Measurements from ENCODE around the gene DR1. TPM values are rescaled to one million over a fixed set of nuclear protein-coding genes. Genes with fewer than 3 reads are reported as not detected.
"Not testable (repeated sequence)": the region's sequence is repeated elsewhere in the genome, so short reads cannot be mapped to it uniquely, and the experiment has no call there.

Gene DR1
- total RNA-seq, 2 donors from 2014 or later, result 73.6 to 74.1 TPM

DNA sequence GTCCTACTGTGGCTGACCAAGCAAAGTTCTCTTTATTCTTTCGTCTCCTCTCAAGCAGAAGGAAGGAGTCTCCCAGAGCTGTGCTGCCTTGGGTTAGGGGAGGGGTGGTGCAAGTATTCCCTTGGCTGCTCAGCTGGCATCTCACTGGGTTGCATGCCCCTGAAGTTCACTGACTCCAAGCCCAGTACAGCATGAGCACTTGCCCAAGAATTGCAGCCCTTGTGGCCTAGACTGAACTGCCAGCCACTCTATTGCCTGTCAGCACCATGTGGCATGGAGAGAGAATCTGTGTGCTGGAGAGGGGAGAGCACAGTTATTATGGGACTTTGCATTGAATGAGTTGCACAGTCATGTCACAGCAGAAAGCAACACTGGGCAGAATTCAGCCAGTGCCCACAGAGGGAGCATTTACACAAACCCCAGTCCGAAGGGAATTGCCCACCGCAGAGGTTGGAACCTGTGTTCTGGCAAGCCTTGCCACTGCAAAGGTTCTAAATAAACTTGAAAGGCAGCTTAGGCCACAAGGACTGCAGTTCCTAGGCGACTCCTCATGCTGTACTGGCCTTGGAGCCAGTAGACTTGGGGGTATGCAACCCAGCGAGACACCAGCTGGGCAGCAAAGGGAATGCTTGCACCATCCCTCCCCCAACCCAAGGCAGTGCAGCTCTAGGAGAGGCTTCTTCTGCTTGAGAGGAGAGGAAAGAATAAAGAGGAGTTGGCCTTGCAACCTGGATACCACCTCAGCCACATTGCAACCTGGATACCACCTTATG, 28.8 kb downstream of the DR1 start:
- Mint-ChIP-seq H3K4me1 (ENCODE audit: low read depth in 2 of 2) (peaks cover 0 to 3% of the 10 kb centered on the region in 2 donors), H3K27ac (no peak overlapping the region), H3K4me3 (no peak overlapping the region), H3K9me3 (peaks cover 15% of the 10 kb centered on the region), H3K27me3 (no peaks in the 10 kb centered on the region), H3K36me3 (peaks cover 16% of the 10 kb centered on the region)
- no peak for ATAC-seq
- DNase-seq (ENCODE audit: low spot score), result no peak

DNA sequence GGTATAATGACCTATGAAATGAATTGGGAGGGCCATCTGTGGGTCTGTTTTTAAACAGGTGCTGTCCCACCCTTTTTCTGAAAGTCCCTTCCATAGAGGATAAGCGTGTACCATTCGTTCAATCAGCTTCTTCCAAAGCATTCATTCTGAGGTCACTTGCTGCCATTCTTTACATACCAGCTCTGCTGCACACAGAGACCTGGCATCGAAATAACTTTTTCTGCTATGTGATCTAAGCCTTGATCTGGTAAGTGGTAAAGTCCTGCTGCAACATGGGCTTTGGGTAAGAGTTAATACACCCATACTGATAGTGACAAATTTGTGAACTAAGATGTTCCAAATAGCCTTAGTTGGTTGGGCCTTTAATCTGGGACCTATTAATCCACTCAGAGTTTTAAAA, 38.9 kb downstream of the DR1 start:
- H3K4me3 Mint-ChIP-seq, result no peak overlapping the region
- no peak for DNase-seq (ENCODE audit: low spot score)

DNA sequence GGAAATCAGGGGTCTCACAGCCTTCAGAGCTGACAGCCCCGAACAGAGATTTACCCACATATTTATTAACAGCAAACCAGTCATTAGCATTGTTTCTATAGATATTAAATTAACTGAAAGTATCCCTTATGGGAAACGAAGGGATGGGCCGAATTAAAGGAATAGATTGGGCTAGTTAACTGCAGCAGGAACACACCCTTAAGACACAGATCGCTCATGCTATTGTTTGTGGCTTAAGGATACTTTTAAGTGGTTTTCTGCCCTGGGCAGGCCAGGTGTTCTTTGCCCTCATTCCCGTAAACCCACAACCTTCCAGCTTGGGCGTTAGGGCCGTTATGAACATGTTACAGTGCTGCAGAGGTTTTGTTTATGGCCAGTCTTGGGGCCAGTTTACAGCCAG, 40.6 kb downstream of the DR1 start:
- DNase-seq (ENCODE audit: low spot score); H3K4me3 Mint-ChIP-seq; H3K27me3 Mint-ChIP-seq; ATAC-seq; H3K27ac Mint-ChIP-seq; H3K9me3 Mint-ChIP-seq; H3K4me1 Mint-ChIP-seq (ENCODE audit: low read depth in 2 of 2): not testable (repeated sequence)
- peaks cover 13% of the 10 kb centered on the region for H3K36me3 Mint-ChIP-seq

More for the DNA sequence above, 38.9 kb downstream of the DR1 start:
- Mint-ChIP-seq H3K4me1 (ENCODE audit: low read depth in 2 of 2) (no peaks in the 10 kb centered on the region), H3K36me3 (peaks cover 13% of the 10 kb centered on the region), H3K27ac (no peak overlapping the region), H3K27me3 (no peaks in the 10 kb centered on the region), H3K9me3 (peaks cover 4% of the 10 kb centered on the region)
- no peak for ATAC-seq

DNA sequence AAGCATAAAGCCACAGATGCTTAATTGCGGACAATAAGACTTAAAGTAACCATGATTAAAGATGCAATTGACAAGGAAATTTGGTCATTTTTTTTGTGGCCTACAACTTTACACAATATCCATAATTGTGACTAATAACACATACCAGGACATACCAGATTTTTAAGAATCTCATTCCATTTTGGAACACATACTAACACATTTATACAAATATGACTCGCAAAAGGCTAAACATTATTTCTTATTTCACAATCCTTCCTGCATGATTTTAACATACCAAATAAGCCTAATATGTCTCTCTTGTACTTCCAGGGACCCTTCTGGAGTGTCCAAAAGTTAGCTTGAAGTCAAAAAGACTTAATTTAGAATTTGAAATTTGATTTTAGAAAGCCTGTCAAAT, 48.8 kb downstream of the DR1 start:
- no peak overlapping the region for H3K4me3 Mint-ChIP-seq
- no peaks in the 10 kb centered on the region for H3K27me3 Mint-ChIP-seq
- H3K4me1 Mint-ChIP-seq (ENCODE audit: low read depth in 2 of 2), result no peaks in the 10 kb centered on the region
- H3K9me3 Mint-ChIP-seq, result no peaks in the 10 kb centered on the region
- no peak for ATAC-seq
- no peak overlapping the region for H3K27ac Mint-ChIP-seq
- no peaks in the 10 kb centered on the region for H3K36me3 Mint-ChIP-seq
- no peak for DNase-seq (ENCODE audit: low spot score)

DNA sequence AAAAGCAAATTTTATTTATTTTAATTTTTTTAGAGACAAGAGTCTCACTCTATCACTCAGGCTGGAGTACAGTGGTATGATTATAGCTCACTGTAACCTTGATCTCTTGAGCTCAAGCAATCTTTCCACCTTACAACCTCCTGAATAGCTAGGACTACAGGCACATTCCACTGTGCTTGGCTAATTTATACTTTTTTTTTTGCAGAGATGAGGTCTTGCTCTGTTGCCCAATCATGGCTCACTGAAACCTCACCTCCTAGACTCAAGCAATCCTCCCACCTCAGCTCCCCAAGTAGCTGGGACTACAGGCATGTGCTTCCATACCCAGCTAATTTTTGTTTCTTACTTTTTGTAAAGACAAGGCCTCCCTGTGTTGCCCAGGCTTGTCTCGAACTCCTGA, 49.5 kb downstream of the DR1 start:
- H3K4me3 Mint-ChIP-seq, result no peak overlapping the region
- no peaks in the 10 kb centered on the region for H3K36me3 Mint-ChIP-seq
- DNase-seq (ENCODE audit: low spot score) (no peak), ATAC-seq (no peak)
- no peaks in the 10 kb centered on the region for H3K4me1 Mint-ChIP-seq (ENCODE audit: low read depth in 2 of 2)
- no peak overlapping the region for H3K27ac Mint-ChIP-seq
- no peaks in the 10 kb centered on the region for H3K27me3 Mint-ChIP-seq
- H3K9me3 Mint-ChIP-seq, result no peaks in the 10 kb centered on the region

DNA sequence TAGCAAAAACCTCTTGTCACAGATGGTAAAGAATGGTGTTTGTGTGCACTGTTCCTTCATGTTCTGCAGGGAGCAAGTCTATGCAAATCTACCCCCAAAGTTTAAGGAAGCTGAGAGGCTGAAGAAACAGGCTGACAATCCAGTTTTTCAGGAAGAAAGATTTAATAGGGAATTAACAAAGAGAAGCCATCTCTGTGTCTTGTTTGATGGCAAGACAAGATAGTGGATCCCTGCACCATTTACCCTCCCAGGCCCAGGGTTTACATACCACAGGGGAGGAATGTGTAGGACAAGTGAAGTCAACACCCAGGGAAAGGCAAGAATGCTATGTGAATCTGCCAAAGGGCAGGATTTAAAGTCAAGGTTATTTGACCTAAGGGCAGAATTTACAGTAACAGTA, 54.1 kb downstream of the DR1 start:
- H3K36me3 Mint-ChIP-seq, result no peaks in the 10 kb centered on the region
- peaks cover 3 to 5% of the 10 kb centered on the region in 2 donors for H3K27me3 Mint-ChIP-seq
- ATAC-seq (no peak), DNase-seq (ENCODE audit: low spot score) (no peak)
- H3K27ac Mint-ChIP-seq, result no peak overlapping the region
- no peaks in the 10 kb centered on the region for H3K9me3 Mint-ChIP-seq
- no peaks in the 10 kb centered on the region for H3K4me1 Mint-ChIP-seq (ENCODE audit: low read depth in 2 of 2)
- H3K4me3 Mint-ChIP-seq, result no peak overlapping the region

DNA sequence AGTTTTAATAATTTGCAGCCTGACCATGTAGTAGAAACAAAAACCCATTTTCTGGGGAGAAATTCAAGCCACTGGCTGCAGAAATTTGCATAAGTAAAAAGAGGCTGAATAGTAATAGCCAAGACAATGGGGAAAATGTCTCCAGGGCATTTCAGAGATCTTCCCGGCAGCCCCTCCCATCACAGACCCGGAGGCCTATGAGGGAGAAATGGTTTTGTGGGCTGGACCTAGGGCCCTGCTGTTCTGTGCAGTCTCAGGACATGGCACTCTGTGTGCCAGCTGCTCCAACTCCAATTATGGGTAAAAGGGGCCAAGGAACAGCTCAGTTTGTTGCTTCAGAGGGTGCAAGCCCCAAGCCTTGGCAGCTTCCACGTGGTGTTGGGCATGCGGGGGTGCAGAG, 62.5 kb downstream of the DR1 start:
- Mint-ChIP-seq H3K4me3 (no peak overlapping the region), H3K27ac (no peak overlapping the region), H3K27me3 (peaks cover 5 to 17% of the 10 kb centered on the region in 2 donors), H3K4me1 (ENCODE audit: low read depth in 2 of 2) (no peaks in the 10 kb centered on the region), H3K9me3 (no peaks in the 10 kb centered on the region), H3K36me3 (peaks cover 5% of the 10 kb centered on the region)
- ATAC-seq, result no peak
- no peak for DNase-seq (ENCODE audit: low spot score)

DNA sequence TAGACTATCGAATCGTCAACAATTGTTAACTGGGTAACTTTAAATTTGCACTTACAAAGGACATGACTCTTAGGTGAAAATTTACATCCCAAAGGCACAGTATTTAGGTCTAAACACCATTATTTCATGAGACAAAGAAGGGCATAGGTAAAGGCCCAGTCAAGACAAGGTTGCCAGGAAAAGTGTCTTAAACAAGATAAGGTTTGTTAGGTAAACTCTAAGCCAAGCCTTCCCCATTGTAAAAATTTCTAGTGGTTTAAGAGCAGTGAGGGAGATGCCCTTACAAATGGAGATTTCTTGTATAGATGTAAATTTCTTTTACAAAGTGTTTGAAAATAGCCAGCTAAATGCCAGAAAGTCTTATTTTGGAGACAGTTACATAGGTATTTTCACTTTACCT, 65.3 kb downstream of the DR1 start:
- Mint-ChIP-seq H3K9me3 (no peaks in the 10 kb centered on the region), H3K4me1 (ENCODE audit: low read depth in 2 of 2) (no peaks in the 10 kb centered on the region), H3K27me3 (peaks cover 2 to 8% of the 10 kb centered on the region in 2 donors), H3K4me3 (no peak overlapping the region), H3K36me3 (peaks cover 5% of the 10 kb centered on the region), H3K27ac (no peak overlapping the region)
- no peak for DNase-seq (ENCODE audit: low spot score)
- ATAC-seq, result no peak

DNA sequence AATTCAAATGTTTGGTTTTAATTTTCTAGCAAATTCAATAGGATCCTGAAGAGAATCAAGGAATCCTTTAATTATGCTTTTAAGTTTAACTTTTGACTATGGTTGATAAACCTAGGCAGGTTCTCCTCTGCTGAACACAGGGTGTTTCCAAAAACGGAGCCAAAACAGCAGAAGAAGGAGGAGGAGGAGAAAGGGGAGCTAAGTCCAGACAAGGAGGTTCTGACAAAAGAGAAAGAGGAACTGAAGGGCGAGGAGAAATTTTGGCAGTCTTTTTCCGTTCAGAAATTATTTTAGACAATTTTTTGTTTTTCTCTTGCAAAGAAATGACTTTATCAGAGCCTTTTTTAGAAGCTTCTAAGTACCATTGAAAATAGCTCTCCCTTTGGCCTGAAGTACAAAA, 69.0 kb downstream of the DR1 start:
- H3K4me3 Mint-ChIP-seq, result no peak overlapping the region
- no peak for ATAC-seq
- no peaks in the 10 kb centered on the region for H3K36me3 Mint-ChIP-seq
- no peak for DNase-seq (ENCODE audit: low spot score)
- H3K27ac Mint-ChIP-seq, result no peak overlapping the region
- H3K27me3 Mint-ChIP-seq, result peaks cover 0 to 8% of the 10 kb centered on the region in 2 donors
- no peaks in the 10 kb centered on the region for H3K9me3 Mint-ChIP-seq
- no peaks in the 10 kb centered on the region for H3K4me1 Mint-ChIP-seq (ENCODE audit: low read depth in 2 of 2)

DNA sequence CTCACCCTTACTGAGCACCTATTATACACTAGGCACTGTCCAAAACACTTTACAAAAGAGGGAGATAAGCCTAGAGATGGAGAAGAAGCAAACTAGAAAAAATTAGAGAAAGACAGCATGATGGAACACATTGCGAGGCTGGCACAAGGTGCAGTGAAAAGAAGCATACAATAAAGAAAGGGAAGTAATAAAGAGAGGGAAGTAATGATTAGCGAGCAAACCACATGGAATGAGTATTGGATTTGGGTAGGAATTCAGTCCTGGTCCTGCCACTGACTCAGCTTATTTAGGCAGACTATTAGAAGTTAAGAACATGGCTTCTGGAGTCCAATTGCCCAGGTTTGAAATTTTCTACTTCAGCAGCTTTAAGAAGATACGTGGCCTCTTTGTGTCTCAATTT, 69.6 kb downstream of the DR1 start:
- no peak overlapping the region for H3K4me3 Mint-ChIP-seq
- no peaks in the 10 kb centered on the region for H3K4me1 Mint-ChIP-seq (ENCODE audit: low read depth in 2 of 2)
- no peaks in the 10 kb centered on the region for H3K9me3 Mint-ChIP-seq
- no peak overlapping the region for H3K27ac Mint-ChIP-seq
- no peaks in the 10 kb centered on the region for H3K36me3 Mint-ChIP-seq
- DNase-seq (ENCODE audit: low spot score) (no peak), ATAC-seq (no peak)
- H3K27me3 Mint-ChIP-seq, result peaks cover 0 to 8% of the 10 kb centered on the region in 2 donors

DNA sequence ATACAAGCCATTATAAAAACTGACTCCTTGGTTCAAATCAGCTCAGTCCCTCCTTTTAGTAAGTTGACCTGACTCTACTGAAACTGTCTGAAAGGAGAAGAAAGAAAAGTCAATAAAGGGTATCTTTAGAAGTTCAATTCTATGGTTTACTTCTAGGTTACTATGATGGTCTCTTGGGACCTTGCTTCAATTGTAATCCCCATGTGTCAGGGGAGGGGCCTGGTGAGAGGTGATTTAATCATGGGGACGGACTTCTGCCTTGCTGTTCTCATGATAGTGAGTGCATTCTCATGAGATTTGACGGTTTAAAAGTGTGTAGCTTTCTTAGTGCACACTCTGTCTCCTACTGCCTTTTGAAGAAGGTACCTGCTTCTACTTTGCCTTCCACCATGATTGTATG, 70.5 kb downstream of the DR1 start:
- Mint-ChIP-seq H3K4me3 (no peak overlapping the region), H3K4me1 (ENCODE audit: low read depth in 2 of 2) (no peaks in the 10 kb centered on the region), H3K27ac (no peak overlapping the region), H3K9me3 (no peaks in the 10 kb centered on the region), H3K27me3 (peaks cover 5 to 13% of the 10 kb centered on the region in 2 donors), H3K36me3 (no peaks in the 10 kb centered on the region)
- ATAC-seq (no peak), DNase-seq (ENCODE audit: low spot score) (no peak)

Other genes starting within 250 kb of the DR1 start
- 10 to 100 TPM; 62.7 to 88.5 TPM for gene TMED5, start 165.5 kb upstream of the DR1 start, total RNA-seq
- 10 to 100 TPM; 16.6 to 35.0 TPM for gene CCDC18, start 165.2 kb upstream of the DR1 start, total RNA-seq
- gene FNBP1L, start 102.2 kb downstream of the DR1 start, total RNA-seq, result under 1 TPM; 0.24 to 0.31 TPM